Measurements from ENCODE around the gene NELL1.

NELL1 gene

GRCh38 chr11:21446939-21447590 is 777.7 kb downstream of the NELL1 start:
- Histone ChIP-seq H3K4me3 (no peak overlapping the region), H3K9ac (ENCODE audit: insufficient read length) (no peak overlapping the region), H3K9me3 (ENCODE audit: low read depth, low read length) (no peaks in the 10 kb centered on the region), H3K27ac (no peak overlapping the region), H3K36me3 (ENCODE audit: insufficient read depth, low read length) (no peaks in the 10 kb centered on the region)
- TF ChIP-seq EZH2 (IDR thresholded peaks at IDR 0.05): no peak
- TF ChIP-seq FOXP2 (optimal IDR thresholded peaks at IDR 0.05; ENCODE audit: control extremely low read depth, extremely low read length, insufficient read depth): no peak
- TF ChIP-seq POLR2AphosphoS5 (IDR thresholded peaks at IDR 0.05; ENCODE audit: borderline replicate concordance, low read depth, low read length): no peak
- DNase-seq (ENCODE audit: low read depth, low spot score): no peak

GRCh38 chr11:21447871-21448270 is 778.5 kb downstream of the NELL1 start:
- Histone ChIP-seq H3K9me3 (ENCODE audit: low read depth, low read length) (no peaks in the 10 kb centered on the region), H3K27ac (no peak overlapping the region), H3K36me3 (ENCODE audit: insufficient read depth, low read length) (no peaks in the 10 kb centered on the region), H3K4me3 (no peak overlapping the region), H3K9ac (ENCODE audit: insufficient read length) (no peak overlapping the region)
- TF ChIP-seq EZH2 (IDR thresholded peaks at IDR 0.05) (no peak), POLR2AphosphoS5 (IDR thresholded peaks at IDR 0.05; ENCODE audit: borderline replicate concordance, low read depth, low read length) (no peak), FOXP2 (optimal IDR thresholded peaks at IDR 0.05; ENCODE audit: control extremely low read depth, extremely low read length, insufficient read depth) (no peak)
- DNase-seq (ENCODE audit: low read depth, low spot score): no peak

- Histone ChIP-seq H3K4me3 (no peak overlapping the region), H3K27ac (no peak overlapping the region), H3K9me3 (ENCODE audit: low read depth, low read length) (no peaks in the 10 kb centered on the region), H3K9ac (ENCODE audit: insufficient read length) (no peak overlapping the region), H3K36me3 (ENCODE audit: insufficient read depth, low read length) (no peaks in the 10 kb centered on the region)
- TF ChIP-seq POLR2AphosphoS5 (IDR thresholded peaks at IDR 0.05; ENCODE audit: borderline replicate concordance, low read depth, low read length): no peak
- TF ChIP-seq FOXP2 (optimal IDR thresholded peaks at IDR 0.05; ENCODE audit: control extremely low read depth, extremely low read length, insufficient read depth): no peak
- TF ChIP-seq EZH2 (IDR thresholded peaks at IDR 0.05): no peak
- no peak for DNase-seq (ENCODE audit: low read depth, low spot score)
These were observed 786.8 kb downstream of the NELL1 start for GRCh38 chr11:21456186-21456585.

- no peak for TF ChIP-seq POLR2AphosphoS5 (IDR thresholded peaks at IDR 0.05; ENCODE audit: borderline replicate concordance, low read depth, low read length)
- H3K36me3 ChIP-seq (ENCODE audit: insufficient read depth, low read length): no peaks in the 10 kb centered on the region
- no peak overlapping the region for H3K27ac ChIP-seq
- H3K9me3 ChIP-seq (ENCODE audit: low read depth, low read length): no peaks in the 10 kb centered on the region
- no peak for DNase-seq (ENCODE audit: low read depth, low spot score)
- H3K4me3 ChIP-seq: no peak overlapping the region
- no peak overlapping the region for H3K9ac ChIP-seq (ENCODE audit: insufficient read length)
These were observed 790.7 kb downstream of the NELL1 start for GRCh38 chr11:21460082-21460481.

- no peak for TF ChIP-seq POLR2AphosphoS5 (IDR thresholded peaks at IDR 0.05; ENCODE audit: borderline replicate concordance, low read depth, low read length)
- TF ChIP-seq EZH2 (IDR thresholded peaks at IDR 0.05): no peak
- no peak for TF ChIP-seq FOXP2 (optimal IDR thresholded peaks at IDR 0.05; ENCODE audit: control extremely low read depth, extremely low read length, insufficient read depth)
- H3K9ac ChIP-seq (ENCODE audit: insufficient read length): no peak overlapping the region
- no peak overlapping the region for H3K4me3 ChIP-seq
- H3K36me3 ChIP-seq (ENCODE audit: insufficient read depth, low read length): no peaks in the 10 kb centered on the region
- DNase-seq (ENCODE audit: low read depth, low spot score): no peak
- H3K9me3 ChIP-seq (ENCODE audit: low read depth, low read length): no peaks in the 10 kb centered on the region
- H3K27ac ChIP-seq: no peak overlapping the region
These were observed 792.3 kb downstream of the NELL1 start for GRCh38 chr11:21461701-21462100.

GRCh38 chr11:21464601-21465193 is 795.3 kb downstream of the NELL1 start:
- TF ChIP-seq EZH2 (IDR thresholded peaks at IDR 0.05) (no peak), FOXP2 (optimal IDR thresholded peaks at IDR 0.05; ENCODE audit: control extremely low read depth, extremely low read length, insufficient read depth) (no peak), POLR2AphosphoS5 (IDR thresholded peaks at IDR 0.05; ENCODE audit: borderline replicate concordance, low read depth, low read length) (no peak)
- DNase-seq (ENCODE audit: low read depth, low spot score): no peak
- Histone ChIP-seq H3K27ac (no peak overlapping the region), H3K36me3 (ENCODE audit: insufficient read depth, low read length) (no peaks in the 10 kb centered on the region), H3K9ac (ENCODE audit: insufficient read length) (no peak overlapping the region), H3K9me3 (ENCODE audit: low read depth, low read length) (no peaks in the 10 kb centered on the region), H3K4me3 (no peak overlapping the region)

GRCh38 chr11:21465203-21465602 is 795.8 kb downstream of the NELL1 start:
- no peaks in the 10 kb centered on the region for H3K36me3 ChIP-seq (ENCODE audit: insufficient read depth, low read length)
- H3K4me3 ChIP-seq: no peak overlapping the region
- TF ChIP-seq POLR2AphosphoS5 (IDR thresholded peaks at IDR 0.05; ENCODE audit: borderline replicate concordance, low read depth, low read length) (no peak), FOXP2 (optimal IDR thresholded peaks at IDR 0.05; ENCODE audit: control extremely low read depth, extremely low read length, insufficient read depth) (no peak), EZH2 (IDR thresholded peaks at IDR 0.05) (no peak)

GRCh38 chr11:21465920-21466319 is 796.5 kb downstream of the NELL1 start:
- Histone ChIP-seq H3K27ac (no peak overlapping the region), H3K9me3 (ENCODE audit: low read depth, low read length) (no peaks in the 10 kb centered on the region), H3K36me3 (ENCODE audit: insufficient read depth, low read length) (no peaks in the 10 kb centered on the region), H3K9ac (ENCODE audit: insufficient read length) (no peak overlapping the region), H3K4me3 (no peak overlapping the region)
- DNase-seq (ENCODE audit: low read depth, low spot score): no peak
- TF ChIP-seq EZH2 (IDR thresholded peaks at IDR 0.05) (no peak), FOXP2 (optimal IDR thresholded peaks at IDR 0.05; ENCODE audit: control extremely low read depth, extremely low read length, insufficient read depth) (no peak), POLR2AphosphoS5 (IDR thresholded peaks at IDR 0.05; ENCODE audit: borderline replicate concordance, low read depth, low read length) (no peak)

More at GRCh38 chr11:21465203-21465602, 795.8 kb downstream of the NELL1 start:
- no peak for DNase-seq (ENCODE audit: low read depth, low spot score)
- Histone ChIP-seq H3K27ac (no peak overlapping the region), H3K9me3 (ENCODE audit: low read depth, low read length) (no peaks in the 10 kb centered on the region), H3K9ac (ENCODE audit: insufficient read length) (no peak overlapping the region)

- Histone ChIP-seq H3K27ac (no peak overlapping the region), H3K9ac (ENCODE audit: insufficient read length) (no peak overlapping the region), H3K9me3 (ENCODE audit: low read depth, low read length) (no peaks in the 10 kb centered on the region), H3K36me3 (ENCODE audit: insufficient read depth, low read length) (no peaks in the 10 kb centered on the region), H3K4me3 (no peak overlapping the region)
- TF ChIP-seq EZH2 (IDR thresholded peaks at IDR 0.05) (no peak), FOXP2 (optimal IDR thresholded peaks at IDR 0.05; ENCODE audit: control extremely low read depth, extremely low read length, insufficient read depth) (no peak), POLR2AphosphoS5 (IDR thresholded peaks at IDR 0.05; ENCODE audit: borderline replicate concordance, low read depth, low read length) (no peak)
- no peak for DNase-seq (ENCODE audit: low read depth, low spot score)
These were observed 801.1 kb downstream of the NELL1 start for GRCh38 chr11:21470521-21470920.

All from SK-N-MC (cell line).